H1 (cell line): ENCODE results near the gene PEPD. TPM values are rescaled to one million over a fixed set of nuclear protein-coding genes. Genes with fewer than 3 reads are reported as not detected.

ENCODE experiments used
- CTCF ChIA-PET: fragments of 300-600 bp; sonication (Branson Sonifier 250); formaldehyde crosslinking; loops from one replicate; lab custom pipeline; 2021; ENCODE audit not compliant: partially characterized antibody; lab: Charles Lee
- POLR2A ChIA-PET: fragments of 300-600 bp; sonication (Branson Sonifier 250); formaldehyde crosslinking; loops from one replicate; lab custom pipeline; 2021; ENCODE audit warnings: inconsistent platforms; ENCODE audit not compliant: partially characterized antibody; lab: Charles Lee
- DNase-seq, 2 experiments: peaks; one replicate each; pipeline versions ENCODE4 v3.0.0 to v3.0.0-alpha.2; 2010 to 2022; ENCODE audit warnings: low spot score in 2 of 2, low read depth in 1 of 2, mixed read lengths in 1 of 2
- FAIRE-seq: peaks from 2 replicates; lab custom pipeline; 2011; peaks lifted over from hg19 to GRCh38; lab: Jason Lieb, UNC
- H2AFZ ChIP-seq: 2 replicates; pipeline ENCODE4 v1.8.1; 2012; ENCODE audit warnings: low read length, inconsistent platforms
- H2AK5ac ChIP-seq: 2 replicates; pipeline ENCODE4 v1.6.1; 2013; ENCODE audit warnings: low read depth, low read length
- H2BK120ac ChIP-seq: replicated peaks from 2 replicates; pipeline ENCODE3; 2013; ENCODE audit warnings: low read depth, low read length, inconsistent platforms
- H2BK12ac ChIP-seq: 2 replicates; pipeline ENCODE4 v1.6.1; 2013; ENCODE audit warnings: low read depth, low read length
- H2BK15ac ChIP-seq: 2 replicates; pipeline ENCODE4 v1.6.1; 2013; ENCODE audit warnings: low read length
- H2BK20ac ChIP-seq: 2 replicates; pipeline ENCODE4 v1.6.1; 2013; ENCODE audit warnings: low read length
- H2BK5ac ChIP-seq: 2 replicates; pipeline ENCODE4 v1.6.1; 2013; ENCODE audit warnings: low read depth, low read length
- H3K14ac ChIP-seq: 2 replicates; pipeline ENCODE4 v1.6.1; 2013; ENCODE audit warnings: inconsistent platforms; ENCODE audit not compliant: insufficient read length
- H3K18ac ChIP-seq: 2 replicates; pipeline ENCODE4 v1.6.1; 2013; ENCODE audit warnings: low read length; ENCODE audit errors: extremely low read depth
- H3K23ac ChIP-seq: 2 replicates; pipeline ENCODE4 v1.6.1; 2013; ENCODE audit warnings: inconsistent platforms; ENCODE audit not compliant: insufficient read length
- H3K23me2 ChIP-seq: 2 replicates; pipeline ENCODE4 v1.6.1; 2013; ENCODE audit warnings: low read depth, low read length
- H3K27ac ChIP-seq: 2 replicates; pipeline ENCODE4 v1.6.1; 2011; ENCODE audit warnings: low read depth, low read length, inconsistent platforms
- H3K27me3 ChIP-seq, 4 experiments: replicated peaks in 1 of 4; 1 replicate in 1 of 4; 2 replicates in 3 of 4; pipeline versions ENCODE4 v1.6.1 to v1.8.1; 2011 to 2013; ENCODE audit warnings: low read length in 3 of 4, mild to moderate bottlenecking in 3 of 4, inconsistent platforms in 2 of 4, mixed read lengths in 2 of 4, moderate library complexity in 1 of 4; ENCODE audit not compliant: control insufficient read depth in 3 of 4, insufficient read depth in 3 of 4; ENCODE audit errors: extremely low read depth in 1 of 4
- H3K36me3 ChIP-seq, 4 experiments: 2 replicates each; pipeline versions ENCODE4 v1.6.1 to v1.8.1; 2011 to 2013; ENCODE audit warnings: mild to moderate bottlenecking in 4 of 4, low read length in 3 of 4, moderate library complexity in 2 of 4, control low read depth in 1 of 4, inconsistent platforms in 1 of 4; ENCODE audit not compliant: insufficient read depth in 4 of 4, control insufficient read depth in 2 of 4
- H3K4ac ChIP-seq: replicated peaks from 2 replicates; pipeline ENCODE3; 2013; ENCODE audit warnings: low read length, low read depth, mixed read lengths, inconsistent platforms; ENCODE audit not compliant: insufficient read length
- H3K4me1 ChIP-seq, 4 experiments: replicated peaks in 1 of 4; 1 replicate in 1 of 4; 2 replicates in 3 of 4; pipeline versions ENCODE4 v1.6.1 to v1.8.1; 2011 to 2013; ENCODE audit warnings: low read length in 3 of 4, inconsistent platforms in 2 of 4, mixed read lengths in 1 of 4; ENCODE audit not compliant: insufficient read depth in 4 of 4, control insufficient read depth in 3 of 4
- H3K4me2 ChIP-seq, 2 experiments: 2 replicates each; pipeline versions ENCODE4 v1.6.1 to v1.8.1; 2011 to 2013; ENCODE audit warnings: low read depth in 2 of 2, low read length in 2 of 2, control low read depth in 1 of 2, inconsistent platforms in 1 of 2, mild to moderate bottlenecking in 1 of 2; ENCODE audit not compliant: insufficient read depth in 1 of 2
- H3K4me3 ChIP-seq, 4 experiments: fragments of 200-600, 300-600 bp in 1 of 4; sonication (generic), shearing (Covaris generic), sonication (Bioruptor Twin) in 1 of 4; 2 replicates each; pipeline versions ENCODE4 v1.5.1 to v1.8.1; 2011 to 2016; ENCODE audit warnings: low read length in 4 of 4, low read depth in 3 of 4, control low read depth in 2 of 4, inconsistent platforms in 2 of 4, mild to moderate bottlenecking in 2 of 4, mixed read lengths in 1 of 4, moderate library complexity in 1 of 4; ENCODE audit not compliant: insufficient read depth in 2 of 4; ENCODE audit errors: extremely low read depth in 1 of 4
- H3K56ac ChIP-seq: replicated peaks from 2 replicates; pipeline ENCODE3; 2013; ENCODE audit warnings: low read depth, mild to moderate bottlenecking, mixed read lengths, low read length, inconsistent platforms; ENCODE audit not compliant: insufficient read length
- H3K79me1 ChIP-seq: 2 replicates; pipeline ENCODE4 v1.6.1; 2013; ENCODE audit warnings: low read depth, low read length, control low read depth
- H3K79me2 ChIP-seq, 2 experiments: 2 replicates each; pipeline versions ENCODE4 v1.6.1 to v1.8.1; 2012 to 2013; ENCODE audit warnings: low read length in 2 of 2, mild to moderate bottlenecking in 2 of 2, inconsistent platforms in 1 of 2; ENCODE audit not compliant: insufficient read depth in 2 of 2, control insufficient read depth in 1 of 2
- H3K9ac ChIP-seq, 4 experiments: replicated peaks in 1 of 4; 1 replicate in 1 of 4; 2 replicates in 3 of 4; pipeline versions ENCODE4 v1.6.1 to v1.8.1; 2011 to 2013; ENCODE audit warnings: low read depth in 3 of 4, low read length in 3 of 4, control low read depth in 2 of 4, mild to moderate bottlenecking in 2 of 4, moderate library complexity in 2 of 4, inconsistent platforms in 1 of 4; ENCODE audit errors: extremely low read depth in 1 of 4
- H3K9me3 ChIP-seq, 2 experiments: 2 replicates each; pipeline versions ENCODE4 v1.6.1 to v1.8.1; 2012 to 2013; ENCODE audit warnings: mild to moderate bottlenecking in 2 of 2, moderate library complexity in 2 of 2, control low read depth in 1 of 2, inconsistent platforms in 1 of 2, low read depth in 1 of 2, low read length in 1 of 2, mixed read lengths in 1 of 2; ENCODE audit not compliant: insufficient read depth in 2 of 2
- H4K20me1 ChIP-seq, 2 experiments: replicated peaks in 1 of 2; 2 replicates each; pipeline versions ENCODE3 to v1.8.1; 2011 to 2013; ENCODE audit warnings: inconsistent platforms in 2 of 2, low read length in 2 of 2, mild to moderate bottlenecking in 1 of 2; ENCODE audit not compliant: insufficient read depth in 2 of 2, control insufficient read depth in 1 of 2
- H4K5ac ChIP-seq: 2 replicates; pipeline ENCODE4 v1.6.1; 2013; ENCODE audit warnings: low read length, low read depth, mixed read lengths, inconsistent platforms; ENCODE audit not compliant: insufficient read length
- H4K8ac ChIP-seq: 2 replicates; pipeline ENCODE4 v1.8.0; 2013; ENCODE audit warnings: mild to moderate bottlenecking, moderate library complexity, low read length, inconsistent platforms; ENCODE audit not compliant: insufficient read depth; ENCODE audit errors: extremely low read depth
- H4K91ac ChIP-seq: replicated peaks from 2 replicates; pipeline ENCODE3; 2013; ENCODE audit warnings: low read length, mixed read lengths, inconsistent platforms; ENCODE audit not compliant: insufficient read length
- HDAC6 ChIP-seq: IDR thresholded peaks from one replicate; pipeline ENCODE4 v1.7.1; 2012; ENCODE audit warnings: low read depth, mild to moderate bottlenecking, inconsistent platforms, low read length, moderate library complexity
- POLR2A ChIP-seq, 2 experiments: IDR thresholded peaks; 1 replicate in 1 of 2; 2 replicates in 1 of 2; pipeline ENCODE4 v1.6.1; 2011; ENCODE audit warnings: low read depth in 2 of 2, low read length in 2 of 2, mild to moderate bottlenecking in 2 of 2; ENCODE audit errors: control extremely low read depth in 1 of 2
- SUZ12 ChIP-seq: fragments of 200-600 bp; sonication (generic); IDR thresholded peaks from 2 replicates; pipeline ENCODE4 v1.6.1; 2012; ENCODE audit warnings: mild to moderate bottlenecking, inconsistent platforms, low read length, moderate library complexity, mixed read lengths
- TAF7 ChIP-seq: optimal IDR thresholded peaks from 2 replicates; pipeline ENCODE3; 2011; ENCODE audit warnings: low read depth, mild to moderate bottlenecking, inconsistent platforms, low read length, moderate library complexity, borderline replicate concordance
- WGBS, 2 experiments: shearing (Covaris generic) in 1 of 2; methylation state at CpG; one replicate each; pipeline versions ENCODE4 v1.1.6 to v1.1.7; 2013 to 2015; ENCODE audit warnings: low lambda C conversion rate in 2 of 2, mixed read lengths in 2 of 2, inconsistent platforms in 1 of 2, low coverage in 1 of 2, missing lambda C conversion rate in 1 of 2; ENCODE audit not compliant: insufficient replicate concordance in 2 of 2, insufficient coverage in 1 of 2, insufficient read length in 1 of 2; ENCODE audit errors: extremely low coverage in 1 of 2, missing lambda C conversion rate in 1 of 2; 5-methylcytosine and 5-hydroxymethylcytosine counted together
- polyA plus RNA-seq, 7 experiments: library from polyadenylated mRNA; depleted of rRNA in 3 of 7; stranded (reverse) in 5 of 7; unstranded in 2 of 7; fragments of >200 nt in 5 of 7; fragments of 200-250 nt in 2 of 7; gene quantifications; 1 replicate in 5 of 7; 2 replicates in 1 of 7; 4 replicates in 1 of 7; pipeline versions ENCODE4 v1.2.1 to v1.2.3, GENCODE V29; 2011 to 2013; ENCODE audit warnings: missing spikeins in 2 of 7, mixed read lengths in 2 of 7
- total RNA-seq: library from RNA; stranded (reverse); fragmentation: NEBNext Ultra II Directional; extraction: Animal tissue kit (Norgen Biotek cat#: 25700); gene quantifications from 2 replicates; pipeline ENCODE4 v1.2.1, GENCODE V29; 2021
- TF ChIP-seq, protein P1 (sequence below): IDR thresholded peaks from 2 replicates; pipeline ENCODE4 v1.6.1; 2012; ENCODE audit warnings: inconsistent platforms

Gene PEPD
- total and polyA plus RNA-seq, 2 of the 8 experiments (the other 6 are each of a cell fraction or from before 2014, with no cell fraction given): 84.1 to 178 TPM

DNA sequence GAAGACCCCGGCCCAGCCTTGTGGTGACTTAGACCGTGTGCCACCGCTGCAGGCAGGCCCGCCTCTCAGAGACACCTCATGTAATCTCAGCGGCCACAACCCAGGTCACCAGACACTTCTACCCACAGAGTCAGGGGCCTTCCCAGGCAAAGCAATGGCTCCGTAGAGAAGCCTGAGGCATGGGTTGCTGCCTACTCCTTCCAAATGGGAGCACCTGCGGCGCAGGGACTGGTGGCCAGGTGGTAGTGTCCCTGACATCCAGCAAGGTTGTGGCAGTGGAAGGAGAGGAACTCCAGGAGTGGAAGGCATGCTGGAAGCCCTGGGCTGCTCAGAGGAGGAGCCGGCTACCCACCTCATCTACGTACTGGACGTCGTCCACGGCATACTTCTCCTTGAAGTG lies 21.0 kb downstream of the PEPD start:
- H2BK5ac ChIP-seq: no peak overlapping the region
- ChIA-PET POLR2A (no interaction called here), CTCF (no interaction called here)
- peaks cover 3% of the 10 kb centered on the region; the same call in 1 of the 2 replicates for H3K23me2 ChIP-seq
- H3K56ac ChIP-seq: no peak overlapping the region
- H2BK12ac ChIP-seq: no peak overlapping the region
- 89% methylated on average over 13 of the region's 13 CpGs; no CpG with 5 or more reads in 1 of the 2 experiments for WGBS, 2 experiments
- DNase-seq (no peak), FAIRE-seq (no peak)
- no peak for TF ChIP-seq POLR2A (IDR thresholded peaks at IDR 0.05; ENCODE audit: control extremely low read depth in 1 of 2, low read depth in 2 of 2, low read length in 2 of 2)
- TF ChIP-seq SUZ12: no peak
- TF ChIP-seq TAF7: no peak
- TF ChIP-seq, protein P1, sequence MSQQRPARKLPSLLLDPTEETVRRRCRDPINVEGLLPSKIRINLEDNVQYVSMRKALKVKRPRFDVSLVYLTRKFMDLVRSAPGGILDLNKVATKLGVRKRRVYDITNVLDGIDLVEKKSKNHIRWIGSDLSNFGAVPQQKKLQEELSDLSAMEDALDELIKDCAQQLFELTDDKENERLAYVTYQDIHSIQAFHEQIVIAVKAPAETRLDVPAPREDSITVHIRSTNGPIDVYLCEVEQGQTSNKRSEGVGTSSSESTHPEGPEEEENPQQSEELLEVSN: no peak
- no peak for TF ChIP-seq HDAC6
- no peak overlapping the region for H3K18ac ChIP-seq
- peaks cover 0 to 4% (median 0%) of the 10 kb centered on the region in 4 experiments; a peak in 2 of 7 replicates for H3K4me1 ChIP-seq
- no peak overlapping the region for H2BK120ac ChIP-seq
- no peak overlapping the region for H3K27ac ChIP-seq
- no peak overlapping the region for H3K23ac ChIP-seq
- H3K4me3 ChIP-seq: no peak overlapping the region
- no peak overlapping the region for H4K8ac ChIP-seq
- no peak overlapping the region for H3K9ac ChIP-seq
- no peak overlapping the region for H2AFZ ChIP-seq
- no peak overlapping the region for H3K4ac ChIP-seq
- no peak overlapping the region for H4K5ac ChIP-seq
- H4K20me1 ChIP-seq: peaks cover 0 to 9% of the 10 kb centered on the region in 2 experiments
- H2BK20ac ChIP-seq: no peak overlapping the region
- no peak overlapping the region for H3K14ac ChIP-seq
- H2BK15ac ChIP-seq: no peak overlapping the region
- no peaks in the 10 kb centered on the region for H3K27me3 ChIP-seq
- no peak overlapping the region for H2AK5ac ChIP-seq
- H3K4me2 ChIP-seq: no peak overlapping the region
- no peaks in the 10 kb centered on the region for H3K79me1 ChIP-seq
- H3K36me3 ChIP-seq: peaks cover 0 to 6% (median 0%) of the 10 kb centered on the region in 4 experiments; a peak in 3 of 8 replicates
- no peaks in the 10 kb centered on the region for H3K79me2 ChIP-seq
- no peaks in the 10 kb centered on the region for H3K9me3 ChIP-seq
- no peak overlapping the region for H4K91ac ChIP-seq
